Pulmonary artery endothelial cell (primary cell): ENCODE results near the gene VIP. TPM values are rescaled to one million over a fixed set of nuclear protein-coding genes. Genes with fewer than 3 reads are reported as not detected.

Source experiments
- DNase-seq: peaks from one replicate; pipeline ENCODE4 v3.0.0-alpha.2; 2011; ENCODE audit warnings: low read depth, low spot score
- total RNA-seq: library from RNA; depleted of rRNA; stranded (reverse); fragments of >200 nt; gene quantifications from 2 replicates; pipeline ENCODE4 v1.2.3, GENCODE V29; 2014

The VIP gene
- total RNA-seq, 1 donor from 2014 or later, result 0.26 TPM

GRCh38 chr6:152776833-152777232 lies 26.2 kb downstream of the VIP start:
- no peak for DNase-seq

GRCh38 chr6:152783217-152783878 lies 32.8 kb downstream of the VIP start:
- DNase-seq, result no peak

GRCh38 chr6:152794696-152795095 lies 44.1 kb downstream of the VIP start:
- no peak for DNase-seq

GRCh38 chr6:152804150-152804549 lies 53.6 kb downstream of the VIP start:
- no peak for DNase-seq

Other genes starting within 250 kb of the VIP start
- gene SYNE1, start 113.4 kb upstream of the VIP start, total RNA-seq, result 75.5 and 156 TPM in 2 replicates
- 131 and 148 TPM in 2 replicates for gene MYCT1, start 52.9 kb upstream of the VIP start, total RNA-seq
- 13.7 and 21.6 TPM in 2 replicates for gene FBXO5, start 232.2 kb downstream of the VIP start, total RNA-seq